ENCODE data around the gene FMNL2.

Gene FMNL2

GRCh38 chr2:152336854-152337510 is 2.0 kb downstream of the FMNL2 start:
- no peak overlapping the region for H3K4me3 ChIP-seq (ENCODE audit: low read length)
- DNase-seq (ENCODE audit: low read depth, low spot score), result no peak

- no peak for DNase-seq (ENCODE audit: low read depth, low spot score)
- no peak overlapping the region for H3K4me3 ChIP-seq (ENCODE audit: low read length)
These were observed 2.5 kb downstream of the FMNL2 start for GRCh38 chr2:152337511-152337903.

- no peak overlapping the region for H3K4me3 ChIP-seq (ENCODE audit: low read length)
- DNase-seq (ENCODE audit: low read depth, low spot score), result no peak
These were observed 4.7 kb downstream of the FMNL2 start for GRCh38 chr2:152339556-152340286.

- no peak overlapping the region for H3K4me3 ChIP-seq (ENCODE audit: low read length)
- no peak for DNase-seq (ENCODE audit: low read depth, low spot score)
These were observed 7.5 kb downstream of the FMNL2 start for GRCh38 chr2:152342259-152343046.

- DNase-seq (ENCODE audit: low read depth, low spot score), result no peak
- no peak overlapping the region for H3K4me3 ChIP-seq (ENCODE audit: low read length)
These were observed 8.5 kb downstream of the FMNL2 start for GRCh38 chr2:152343426-152343825.

GRCh38 chr2:152344579-152345195 is 9.7 kb downstream of the FMNL2 start:
- H3K4me3 ChIP-seq (ENCODE audit: low read length), result no peak overlapping the region
- DNase-seq (ENCODE audit: low read depth, low spot score), result no peak

- no peak for DNase-seq (ENCODE audit: low read depth, low spot score)
These were observed 12.1 kb downstream of the FMNL2 start for GRCh38 chr2:152347076-152347475.

GRCh38 chr2:152348388-152348787 is 13.4 kb downstream of the FMNL2 start:
- DNase-seq (ENCODE audit: low read depth, low spot score), result no peak
- H3K4me3 ChIP-seq (ENCODE audit: low read length), result no peak overlapping the region

More at GRCh38 chr2:152347076-152347475, 12.1 kb downstream of the FMNL2 start:
- H3K4me3 ChIP-seq (ENCODE audit: low read length), result no peak overlapping the region

- DNase-seq (ENCODE audit: low read depth, low spot score), result no peak
- H3K4me3 ChIP-seq (ENCODE audit: low read length), result no peak overlapping the region
These were observed 14.4 kb downstream of the FMNL2 start for GRCh38 chr2:152349416-152349815.

- H3K4me3 ChIP-seq (ENCODE audit: low read length), result no peak overlapping the region
- no peak for DNase-seq (ENCODE audit: low read depth, low spot score)
These were observed 15.2 kb downstream of the FMNL2 start for GRCh38 chr2:152350155-152350679.

- DNase-seq (ENCODE audit: low read depth, low spot score), result no peak
- no peak overlapping the region for H3K4me3 ChIP-seq (ENCODE audit: low read length)
These were observed 17.6 kb downstream of the FMNL2 start for GRCh38 chr2:152352616-152353015.

GRCh38 chr2:152353364-152353763 is 18.4 kb downstream of the FMNL2 start:
- DNase-seq (ENCODE audit: low read depth, low spot score), result no peak
- H3K4me3 ChIP-seq (ENCODE audit: low read length), result no peak overlapping the region

- H3K4me3 ChIP-seq (ENCODE audit: low read length), result no peak overlapping the region
- no peak for DNase-seq (ENCODE audit: low read depth, low spot score)
These were observed 19.2 kb downstream of the FMNL2 start for GRCh38 chr2:152354069-152354755.

- no peak for DNase-seq (ENCODE audit: low read depth, low spot score)
- no peak overlapping the region for H3K4me3 ChIP-seq (ENCODE audit: low read length)
These were observed 19.9 kb downstream of the FMNL2 start for GRCh38 chr2:152354909-152355308.

- DNase-seq (ENCODE audit: low read depth, low spot score), result no peak
These were observed 20.4 kb downstream of the FMNL2 start for GRCh38 chr2:152355409-152355831.

GRCh38 chr2:152359573-152360363 is 24.8 kb downstream of the FMNL2 start:
- no peak for DNase-seq (ENCODE audit: low read depth, low spot score)
- H3K4me3 ChIP-seq (ENCODE audit: low read length), result no peak overlapping the region

More at GRCh38 chr2:152355409-152355831, 20.4 kb downstream of the FMNL2 start:
- H3K4me3 ChIP-seq (ENCODE audit: low read length), result no peak overlapping the region

- no peak overlapping the region for H3K4me3 ChIP-seq (ENCODE audit: low read length)
- DNase-seq (ENCODE audit: low read depth, low spot score), result no peak
These were observed 29.0 kb downstream of the FMNL2 start for GRCh38 chr2:152363936-152364335.

Measured in Jurkat, Clone E6-1 (cell line).